Ectodermal cell (in vitro differentiated cells): ENCODE measurements around the gene USP6NL.
A peak's percentile ranks its signal among the peaks of the same experiment; 100 is the strongest.

Experiments
- H3K27ac ChIP-seq: 2 replicates; pipeline ENCODE4 v1.7.0; 2013; ENCODE audit warnings: mild to moderate bottlenecking, low read depth, low read length; ENCODE audit not compliant: insufficient read depth, poor library complexity, severe bottlenecking
- H3K27me3 ChIP-seq: 2 replicates; pipeline ENCODE4 v1.7.0; 2013; ENCODE audit warnings: mild to moderate bottlenecking, low read length; ENCODE audit not compliant: insufficient read depth, control insufficient read depth, poor library complexity, severe bottlenecking
- H3K36me3 ChIP-seq: one replicate; pipeline ENCODE4 v1.7.0; 2013; ENCODE audit warnings: low read length; ENCODE audit not compliant: control insufficient read depth, insufficient read depth
- H3K4me1 ChIP-seq: one replicate; pipeline ENCODE4 v1.7.0; 2013; ENCODE audit warnings: low read length; ENCODE audit not compliant: control insufficient read depth, insufficient read depth
- H3K4me3 ChIP-seq: 2 replicates; pipeline ENCODE4 v1.7.0; 2013; ENCODE audit warnings: low read depth, low read length, control low read depth; ENCODE audit not compliant: insufficient read depth
- H3K9me3 ChIP-seq: 2 replicates; pipeline ENCODE4 v1.7.0; 2013; ENCODE audit warnings: mild to moderate bottlenecking, low read length, moderate library complexity; ENCODE audit not compliant: control insufficient read depth
- WGBS, 2 experiments: methylation state at CpG; one replicate each; pipeline ENCODE4 v1.1.7; 2013; ENCODE audit warnings: missing lambda C conversion rate in 2 of 2; 5-methylcytosine and 5-hydroxymethylcytosine counted together

USP6NL gene

GRCh38 chr10:11527068-11527467 is 84.4 kb downstream of the USP6NL start:
- peaks cover 4% of the 10 kb centered on the region for H3K36me3 ChIP-seq
- 95 to 98% methylated on average over 4 of the region's 4 CpGs for WGBS, 2 experiments

GRCh38 chr10:11525503-11525902 is 85.9 kb downstream of the USP6NL start:
- no peak overlapping the region for H3K27ac ChIP-seq
- 93 to 97% methylated on average over 5 of the region's 6 CpGs for WGBS, 2 experiments

More at GRCh38 chr10:11527068-11527467, 84.4 kb downstream of the USP6NL start:
- no peak overlapping the region for H3K4me3 ChIP-seq
- H3K27me3 ChIP-seq = no peaks in the 10 kb centered on the region
- no peak overlapping the region for H3K27ac ChIP-seq
- no peaks in the 10 kb centered on the region for H3K9me3 ChIP-seq
- H3K4me1 ChIP-seq = no peaks in the 10 kb centered on the region

GRCh38 chr10:11522821-11523245 is 88.6 kb downstream of the USP6NL start:
- no peak overlapping the region for H3K4me3 ChIP-seq
- 93 to 96% methylated on average over 4 of the region's 4 CpGs for WGBS, 2 experiments

More at GRCh38 chr10:11525503-11525902, 85.9 kb downstream of the USP6NL start:
- peaks cover 4% of the 10 kb centered on the region for H3K36me3 ChIP-seq
- H3K4me3 ChIP-seq = no peak overlapping the region
- no peaks in the 10 kb centered on the region for H3K27me3 ChIP-seq
- H3K4me1 ChIP-seq = no peaks in the 10 kb centered on the region
- H3K9me3 ChIP-seq = no peaks in the 10 kb centered on the region

GRCh38 chr10:11521860-11522259 is 89.6 kb downstream of the USP6NL start:
- H3K4me3 ChIP-seq = no peak overlapping the region
- H3K27ac ChIP-seq = no peak overlapping the region
- no peaks in the 10 kb centered on the region for H3K27me3 ChIP-seq
- no peaks in the 10 kb centered on the region for H3K4me1 ChIP-seq
- H3K9me3 ChIP-seq = no peaks in the 10 kb centered on the region
- H3K36me3 ChIP-seq = peaks cover 4% of the 10 kb centered on the region

More at GRCh38 chr10:11522821-11523245, 88.6 kb downstream of the USP6NL start:
- Histone ChIP-seq H3K27me3 (no peaks in the 10 kb centered on the region), H3K36me3 (peaks cover 4% of the 10 kb centered on the region), H3K9me3 (no peaks in the 10 kb centered on the region), H3K4me1 (no peaks in the 10 kb centered on the region), H3K27ac (no peak overlapping the region)

GRCh38 chr10:11520892-11521291 is 90.6 kb downstream of the USP6NL start:
- H3K27ac ChIP-seq = peak overlapping the region; percentile 20
- no peaks in the 10 kb centered on the region for H3K4me1 ChIP-seq
- H3K9me3 ChIP-seq = no peaks in the 10 kb centered on the region
- no CpG with 5 or more reads among the region's 1 CpG for WGBS, 2 experiments
- H3K36me3 ChIP-seq = peaks cover 4% of the 10 kb centered on the region
- H3K4me3 ChIP-seq = no peak overlapping the region
- no peaks in the 10 kb centered on the region for H3K27me3 ChIP-seq

- Histone ChIP-seq H3K4me1 (no peaks in the 10 kb centered on the region), H3K27ac (no peak overlapping the region), H3K4me3 (no peak overlapping the region), H3K9me3 (no peaks in the 10 kb centered on the region), H3K27me3 (no peaks in the 10 kb centered on the region), H3K36me3 (no peaks in the 10 kb centered on the region)
- WGBS, 2 experiments = 86 to 93% methylated on average over 1 of the region's 1 CpG
These were observed 94.3 kb downstream of the USP6NL start for GRCh38 chr10:11517150-11517549.

GRCh38 chr10:11516431-11516746 is 95.1 kb downstream of the USP6NL start:
- no peaks in the 10 kb centered on the region for H3K27me3 ChIP-seq
- 92% methylated on average over 1 of the region's 2 CpGs; no CpG with 5 or more reads in 1 of the 2 experiments for WGBS, 2 experiments
- H3K9me3 ChIP-seq = no peaks in the 10 kb centered on the region
- H3K27ac ChIP-seq = no peak overlapping the region
- H3K36me3 ChIP-seq = no peaks in the 10 kb centered on the region
- peaks cover under 1% of the 10 kb centered on the region for H3K4me1 ChIP-seq
- no peak overlapping the region for H3K4me3 ChIP-seq

GRCh38 chr10:11515596-11516430 is 95.6 kb downstream of the USP6NL start:
- no peak overlapping the region for H3K27ac ChIP-seq
- H3K9me3 ChIP-seq = no peaks in the 10 kb centered on the region
- no peak overlapping the region for H3K4me3 ChIP-seq
- 71 to 76% methylated on average over 5 of the region's 5 CpGs for WGBS, 2 experiments
- H3K4me1 ChIP-seq = peaks cover 5% of the 10 kb centered on the region
- no peaks in the 10 kb centered on the region for H3K36me3 ChIP-seq
- H3K27me3 ChIP-seq = no peaks in the 10 kb centered on the region

GRCh38 chr10:11513727-11514126 is 97.7 kb downstream of the USP6NL start:
- Histone ChIP-seq H3K36me3 (no peaks in the 10 kb centered on the region), H3K4me1 (peaks cover 8% of the 10 kb centered on the region), H3K27me3 (no peaks in the 10 kb centered on the region), H3K9me3 (no peaks in the 10 kb centered on the region), H3K27ac (no peak overlapping the region), H3K4me3 (no peak overlapping the region)
- WGBS, 2 experiments = 95% methylated on average over 4 of the region's 4 CpGs

GRCh38 chr10:11512596-11512995 is 98.9 kb downstream of the USP6NL start:
- Histone ChIP-seq H3K27me3 (no peaks in the 10 kb centered on the region), H3K4me1 (peaks cover 8% of the 10 kb centered on the region), H3K36me3 (no peaks in the 10 kb centered on the region), H3K9me3 (no peaks in the 10 kb centered on the region), H3K27ac (no peak overlapping the region), H3K4me3 (no peak overlapping the region)
- 97 to 98% methylated on average over 3 of the region's 3 CpGs for WGBS, 2 experiments
